ENCODE results near the gene DTX4. TPM values are rescaled to one million over a fixed set of nuclear protein-coding genes. Genes with fewer than 3 reads are reported as not detected.

DTX4 gene
- polyA plus RNA-seq, 1 donor from 2014 or later = 31.4 TPM

DNA sequence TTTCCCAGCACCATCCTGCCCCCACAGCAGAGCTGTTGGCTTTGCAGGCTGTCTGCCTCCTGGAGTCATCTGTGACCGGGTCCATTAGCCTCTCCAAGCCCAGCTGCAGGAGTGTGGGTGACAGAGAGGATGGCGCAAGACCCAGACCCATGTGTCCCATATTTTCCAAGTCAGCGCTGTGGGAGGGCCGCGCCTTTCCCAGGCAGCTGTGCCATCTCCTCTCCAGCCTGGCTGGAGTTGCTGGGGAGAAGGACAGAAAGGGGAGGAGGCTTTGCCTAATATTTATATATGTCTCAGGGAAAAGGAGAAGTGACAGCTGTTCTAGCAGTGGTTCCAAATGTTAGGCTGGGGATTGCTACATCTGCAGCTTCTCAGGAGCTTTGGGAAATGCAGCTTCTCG, 15.7 kb downstream of the DTX4 start:
- H3K9me2 ChIP-seq (ENCODE audit: insufficient read depth, low read length) = no peaks in the 10 kb centered on the region
- H3K4me3 ChIP-seq (ENCODE audit: low read length) = no peak overlapping the region
- H3K9me3 ChIP-seq (ENCODE audit: low read length) = no peaks in the 10 kb centered on the region
- H3K79me2 ChIP-seq (replicated peaks; ENCODE audit: insufficient read depth, low read length) = peaks cover 23% of the 10 kb centered on the region
- TF ChIP-seq EZH2 (IDR thresholded peaks at IDR 0.05; ENCODE audit: borderline replicate concordance, insufficient read depth, low read length, poor library complexity, severe bottlenecking) (no peak), CTCF (IDR thresholded peaks at IDR 0.05; ENCODE audit: poor library complexity, severe bottlenecking) (no peak), EP300 (conservative IDR thresholded peaks at IDR 0.05; ENCODE audit: poor library complexity, severe bottlenecking) (no peak), TAF1 (IDR thresholded peaks at IDR 0.05; ENCODE audit: low read depth) (no peak), RAD21 (conservative IDR thresholded peaks at IDR 0.05) (no peak), SMC3 (conservative IDR thresholded peaks at IDR 0.05; ENCODE audit: poor library complexity) (no peak), MXI1 (conservative IDR thresholded peaks at IDR 0.05; ENCODE audit: poor library complexity, severe bottlenecking) (no peak), POLR2AphosphoS5 (IDR thresholded peaks at IDR 0.05) (no peak)
- TF ChIP-seq, protein P1, sequence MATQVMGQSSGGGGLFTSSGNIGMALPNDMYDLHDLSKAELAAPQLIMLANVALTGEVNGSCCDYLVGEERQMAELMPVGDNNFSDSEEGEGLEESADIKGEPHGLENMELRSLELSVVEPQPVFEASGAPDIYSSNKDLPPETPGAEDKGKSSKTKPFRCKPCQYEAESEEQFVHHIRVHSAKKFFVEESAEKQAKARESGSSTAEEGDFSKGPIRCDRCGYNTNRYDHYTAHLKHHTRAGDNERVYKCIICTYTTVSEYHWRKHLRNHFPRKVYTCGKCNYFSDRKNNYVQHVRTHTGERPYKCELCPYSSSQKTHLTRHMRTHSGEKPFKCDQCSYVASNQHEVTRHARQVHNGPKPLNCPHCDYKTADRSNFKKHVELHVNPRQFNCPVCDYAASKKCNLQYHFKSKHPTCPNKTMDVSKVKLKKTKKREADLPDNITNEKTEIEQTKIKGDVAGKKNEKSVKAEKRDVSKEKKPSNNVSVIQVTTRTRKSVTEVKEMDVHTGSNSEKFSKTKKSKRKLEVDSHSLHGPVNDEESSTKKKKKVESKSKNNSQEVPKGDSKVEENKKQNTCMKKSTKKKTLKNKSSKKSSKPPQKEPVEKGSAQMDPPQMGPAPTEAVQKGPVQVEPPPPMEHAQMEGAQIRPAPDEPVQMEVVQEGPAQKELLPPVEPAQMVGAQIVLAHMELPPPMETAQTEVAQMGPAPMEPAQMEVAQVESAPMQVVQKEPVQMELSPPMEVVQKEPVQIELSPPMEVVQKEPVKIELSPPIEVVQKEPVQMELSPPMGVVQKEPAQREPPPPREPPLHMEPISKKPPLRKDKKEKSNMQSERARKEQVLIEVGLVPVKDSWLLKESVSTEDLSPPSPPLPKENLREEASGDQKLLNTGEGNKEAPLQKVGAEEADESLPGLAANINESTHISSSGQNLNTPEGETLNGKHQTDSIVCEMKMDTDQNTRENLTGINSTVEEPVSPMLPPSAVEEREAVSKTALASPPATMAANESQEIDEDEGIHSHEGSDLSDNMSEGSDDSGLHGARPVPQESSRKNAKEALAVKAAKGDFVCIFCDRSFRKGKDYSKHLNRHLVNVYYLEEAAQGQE (IDR thresholded peaks at IDR 0.05; ENCODE audit: borderline replicate concordance) = no peak
- no peaks in the 10 kb centered on the region for H4K20me1 ChIP-seq (ENCODE audit: insufficient read depth)
- H3K27me3 ChIP-seq (ENCODE audit: insufficient read depth, low read depth, low read length) = no peaks in the 10 kb centered on the region
- no peaks in the 10 kb centered on the region for H3F3A ChIP-seq (ENCODE audit: insufficient read depth, low read length, poor library complexity, severe bottlenecking)
- H3K4me2 ChIP-seq (ENCODE audit: low read length) = no peak overlapping the region
- H3K27ac ChIP-seq (ENCODE audit: low read length) = no peak overlapping the region
- H2AFZ ChIP-seq (ENCODE audit: low read depth, low read length) = no peak overlapping the region
- H3K9ac ChIP-seq (ENCODE audit: low read length) = no peak overlapping the region
- peaks cover 11% of the 10 kb centered on the region for H3K36me3 ChIP-seq (ENCODE audit: insufficient read depth, low read length)

GRCh38 chr11:59188954-59189353, 17.0 kb downstream of the DTX4 start:
- Histone ChIP-seq H3K36me3 (ENCODE audit: insufficient read depth, low read length) (peaks cover 16% of the 10 kb centered on the region), H3K79me2 (replicated peaks; ENCODE audit: insufficient read depth, low read length) (peaks cover 23% of the 10 kb centered on the region), H4K20me1 (ENCODE audit: insufficient read depth) (no peaks in the 10 kb centered on the region), H3K4me2 (ENCODE audit: low read length) (no peak overlapping the region), H3K27me3 (ENCODE audit: insufficient read depth, low read depth, low read length) (no peaks in the 10 kb centered on the region), H3K4me3 (ENCODE audit: low read length) (no peak overlapping the region), H2AFZ (ENCODE audit: low read depth, low read length) (no peak overlapping the region), H3K9me2 (ENCODE audit: insufficient read depth, low read length) (no peaks in the 10 kb centered on the region), H3K27ac (ENCODE audit: low read length) (no peak overlapping the region), H3F3A (ENCODE audit: insufficient read depth, low read length, poor library complexity, severe bottlenecking) (no peaks in the 10 kb centered on the region), H3K9ac (ENCODE audit: low read length) (no peak overlapping the region), H3K9me3 (ENCODE audit: low read length) (no peaks in the 10 kb centered on the region)
- TF ChIP-seq RAD21 (conservative IDR thresholded peaks at IDR 0.05) (no peak), TAF1 (IDR thresholded peaks at IDR 0.05; ENCODE audit: low read depth) (no peak), EZH2 (IDR thresholded peaks at IDR 0.05; ENCODE audit: borderline replicate concordance, insufficient read depth, low read length, poor library complexity, severe bottlenecking) (no peak)

DNA sequence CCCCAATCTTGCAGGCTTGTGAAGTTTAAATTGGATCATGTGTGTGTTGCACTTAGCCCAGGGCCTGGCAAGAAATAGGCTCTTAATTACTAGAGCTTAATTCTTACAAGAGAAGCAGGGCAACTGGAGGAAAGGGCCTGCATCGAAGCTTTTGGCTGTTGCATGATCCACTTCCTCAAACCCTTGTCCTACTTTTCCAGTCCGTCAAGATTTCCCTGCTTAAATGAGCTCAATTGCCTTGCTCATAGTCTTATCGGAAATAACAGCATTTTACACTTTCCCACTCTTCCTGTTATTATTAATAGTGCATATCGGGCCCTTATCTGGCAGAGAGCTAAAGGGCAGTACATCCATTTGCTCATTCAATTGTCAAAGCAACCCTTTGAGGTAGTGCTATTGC, 18.1 kb downstream of the DTX4 start:
- Histone ChIP-seq H3K9me2 (ENCODE audit: insufficient read depth, low read length) (no peaks in the 10 kb centered on the region), H4K20me1 (ENCODE audit: insufficient read depth) (no peaks in the 10 kb centered on the region), H3K36me3 (ENCODE audit: insufficient read depth, low read length) (peaks cover 23% of the 10 kb centered on the region), H2AFZ (ENCODE audit: low read depth, low read length) (no peak overlapping the region), H3K4me3 (ENCODE audit: low read length) (no peak overlapping the region), H3K9me3 (ENCODE audit: low read length) (no peaks in the 10 kb centered on the region), H3F3A (ENCODE audit: insufficient read depth, low read length, poor library complexity, severe bottlenecking) (no peaks in the 10 kb centered on the region), H3K4me2 (ENCODE audit: low read length) (no peak overlapping the region), H3K79me2 (replicated peaks; ENCODE audit: insufficient read depth, low read length) (peaks cover 23% of the 10 kb centered on the region), H3K27me3 (ENCODE audit: insufficient read depth, low read depth, low read length) (no peaks in the 10 kb centered on the region), H3K27ac (ENCODE audit: low read length) (no peak overlapping the region), H3K9ac (ENCODE audit: low read length) (no peak overlapping the region)
- TF ChIP-seq EP300 (conservative IDR thresholded peaks at IDR 0.05; ENCODE audit: poor library complexity, severe bottlenecking) (no peak), RAD21 (conservative IDR thresholded peaks at IDR 0.05) (no peak), TAF1 (IDR thresholded peaks at IDR 0.05; ENCODE audit: low read depth) (no peak), SMC3 (conservative IDR thresholded peaks at IDR 0.05; ENCODE audit: poor library complexity) (no peak), POLR2AphosphoS5 (IDR thresholded peaks at IDR 0.05) (no peak), CTCF (IDR thresholded peaks at IDR 0.05; ENCODE audit: poor library complexity, severe bottlenecking) (no peak), EZH2 (IDR thresholded peaks at IDR 0.05; ENCODE audit: borderline replicate concordance, insufficient read depth, low read length, poor library complexity, severe bottlenecking) (no peak), MXI1 (conservative IDR thresholded peaks at IDR 0.05; ENCODE audit: poor library complexity, severe bottlenecking) (no peak)
- TF ChIP-seq, protein P1 (IDR thresholded peaks at IDR 0.05; ENCODE audit: borderline replicate concordance) = no peak
